Coronary artery (tissue), 2 donors: ENCODE results near the gene USP9X.
"Not testable (repeated sequence)": the region's sequence is repeated elsewhere in the genome, so short reads cannot be mapped to it uniquely, and the experiment has no call there.

Source experiments
- DNase-seq: peaks from one replicate; pipeline ENCODE4 v3.0.0-alpha.2; 2017; ENCODE audit warnings: low spot score
- H3K27ac ChIP-seq, 2 donors: fragments of 200-600 bp; sonication (generic); one replicate each; pipeline ENCODE4 v1.5.1; 2016 to 2019
- H3K4me3 ChIP-seq: fragments of 200-600 bp; sonication (generic); 2 replicates; pipeline ENCODE4 v1.5.1; 2016; ENCODE audit warnings: mild to moderate bottlenecking, moderate library complexity
- TF ChIP-seq, protein P1 (sequence below): fragments of 200-600 bp; sonication (generic); IDR thresholded peaks from one replicate; pipeline ENCODE4 v1.5.1; 2019; ENCODE audit warnings: antibody characterized with exemption

The USP9X gene

DNA sequence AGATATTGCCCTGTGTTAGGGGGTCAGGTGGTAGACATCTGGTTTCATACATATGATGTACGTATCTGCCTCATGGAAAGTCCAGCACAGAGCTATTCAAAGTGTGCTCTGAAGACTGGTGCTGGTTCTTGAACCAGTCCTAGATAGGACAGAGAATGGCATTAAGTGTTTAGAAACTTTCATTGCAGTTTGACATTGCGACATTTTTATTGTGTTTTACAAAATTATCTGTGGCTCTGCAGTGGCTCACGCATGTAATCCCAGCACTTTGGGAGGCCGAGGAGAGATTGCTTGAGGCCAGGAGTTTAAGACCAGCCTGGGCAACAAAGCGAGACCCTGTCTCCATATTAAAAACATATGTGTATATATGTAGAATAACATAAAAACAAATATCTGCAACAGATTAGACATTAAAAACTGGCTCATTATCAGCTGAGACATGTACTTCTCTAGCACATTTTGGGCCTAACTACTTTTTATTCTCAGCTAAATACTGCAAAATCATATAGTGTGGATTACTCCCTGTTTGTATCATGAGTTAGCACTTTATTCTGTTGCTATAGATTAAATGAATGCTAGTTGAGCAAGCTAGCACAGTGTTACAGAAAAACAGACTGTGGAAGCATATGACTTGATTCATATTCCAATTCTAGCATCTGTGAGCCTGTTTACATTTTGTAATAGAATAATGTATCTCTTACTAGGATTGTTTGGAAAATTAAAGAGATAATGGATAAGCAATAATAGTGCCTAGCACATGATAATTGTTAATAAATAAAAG lies 57.1 kb downstream of the USP9X start:
- DNase-seq: no peak
- no peak overlapping the region for H3K4me3 ChIP-seq
- TF ChIP-seq, protein P1, sequence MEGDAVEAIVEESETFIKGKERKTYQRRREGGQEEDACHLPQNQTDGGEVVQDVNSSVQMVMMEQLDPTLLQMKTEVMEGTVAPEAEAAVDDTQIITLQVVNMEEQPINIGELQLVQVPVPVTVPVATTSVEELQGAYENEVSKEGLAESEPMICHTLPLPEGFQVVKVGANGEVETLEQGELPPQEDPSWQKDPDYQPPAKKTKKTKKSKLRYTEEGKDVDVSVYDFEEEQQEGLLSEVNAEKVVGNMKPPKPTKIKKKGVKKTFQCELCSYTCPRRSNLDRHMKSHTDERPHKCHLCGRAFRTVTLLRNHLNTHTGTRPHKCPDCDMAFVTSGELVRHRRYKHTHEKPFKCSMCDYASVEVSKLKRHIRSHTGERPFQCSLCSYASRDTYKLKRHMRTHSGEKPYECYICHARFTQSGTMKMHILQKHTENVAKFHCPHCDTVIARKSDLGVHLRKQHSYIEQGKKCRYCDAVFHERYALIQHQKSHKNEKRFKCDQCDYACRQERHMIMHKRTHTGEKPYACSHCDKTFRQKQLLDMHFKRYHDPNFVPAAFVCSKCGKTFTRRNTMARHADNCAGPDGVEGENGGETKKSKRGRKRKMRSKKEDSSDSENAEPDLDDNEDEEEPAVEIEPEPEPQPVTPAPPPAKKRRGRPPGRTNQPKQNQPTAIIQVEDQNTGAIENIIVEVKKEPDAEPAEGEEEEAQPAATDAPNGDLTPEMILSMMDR: no peak
- no peak overlapping the region for H3K27ac ChIP-seq

DNA sequence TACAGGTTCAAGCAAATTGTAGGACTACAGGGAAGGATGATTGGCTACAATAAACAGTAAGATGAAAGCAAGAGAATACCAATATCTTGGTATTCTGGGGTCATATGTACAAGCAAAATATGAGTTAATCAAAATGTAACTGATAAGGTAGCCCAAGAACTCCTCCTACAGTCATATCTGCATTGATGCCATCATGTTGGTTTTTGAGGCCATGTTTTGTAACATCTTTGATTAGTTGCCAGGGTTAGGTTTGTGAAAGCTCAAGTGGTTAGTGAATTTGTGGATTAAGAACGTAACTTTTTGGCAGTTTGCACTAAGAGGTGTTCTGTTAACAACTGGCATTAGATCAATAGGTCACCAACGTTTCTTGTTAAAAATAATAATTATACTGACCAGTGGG lies 59.6 kb downstream of the USP9X start:
- DNase-seq: no peak
- TF ChIP-seq, protein P1: no peak
- Histone ChIP-seq H3K4me3 (no peak overlapping the region), H3K27ac (no peak overlapping the region)

DNA sequence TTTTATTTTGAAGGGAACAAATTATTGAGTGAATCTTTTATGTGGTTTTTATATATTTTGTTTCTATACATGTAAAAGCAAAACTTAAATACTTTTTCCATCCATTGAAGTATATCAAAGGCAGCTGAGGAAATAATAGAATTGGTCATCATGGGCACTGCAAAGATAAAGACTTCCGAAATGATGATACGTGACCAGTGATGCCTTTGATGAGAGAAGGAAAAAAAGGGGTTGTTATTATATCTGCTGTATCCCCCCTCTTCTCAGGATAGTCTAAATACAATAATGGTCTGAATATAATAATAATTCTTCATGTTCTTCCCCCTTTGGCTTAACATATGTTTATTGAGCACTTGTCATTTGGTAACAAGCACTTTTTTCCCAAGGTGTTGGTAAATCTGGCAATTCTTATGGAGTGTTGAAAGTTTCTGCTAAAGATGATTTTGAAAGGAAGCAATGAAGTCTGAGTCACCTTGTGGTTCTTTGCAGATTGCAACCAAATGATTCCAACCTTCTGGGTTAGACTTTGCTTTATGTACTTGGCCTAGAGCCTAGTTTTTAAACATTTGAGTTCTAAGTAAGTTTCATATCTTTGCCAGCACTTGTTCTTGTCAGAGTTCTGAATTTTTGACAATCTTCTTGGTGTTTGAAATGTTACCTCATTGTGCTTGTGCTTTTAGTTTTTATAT lies 60.8 kb downstream of the USP9X start:
- Histone ChIP-seq H3K4me3 (no peak overlapping the region), H3K27ac (no peak overlapping the region)
- DNase-seq: no peak
- TF ChIP-seq, protein P1: no peak

DNA sequence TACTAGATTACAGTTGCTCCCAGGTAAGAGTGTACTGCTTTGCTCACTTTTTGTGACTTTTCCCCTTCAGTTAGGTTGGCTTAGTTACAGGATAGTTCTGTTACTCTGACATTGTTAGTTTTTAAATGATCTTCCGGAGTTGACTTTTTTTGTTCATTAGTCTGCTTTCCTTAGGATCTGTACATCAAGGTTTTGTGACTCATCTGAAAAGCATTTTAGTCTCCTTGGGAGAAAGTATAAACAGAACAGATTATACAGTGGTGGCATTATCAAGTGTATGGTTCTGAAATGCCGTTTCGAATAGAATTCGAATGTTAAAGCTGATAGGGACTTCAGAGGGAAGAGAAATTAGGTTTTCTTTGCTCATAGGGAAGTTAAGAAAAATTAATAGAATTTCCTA lies 63.3 kb downstream of the USP9X start:
- no peak overlapping the region for H3K4me3 ChIP-seq
- DNase-seq: no peak
- TF ChIP-seq, protein P1: no peak
- H3K27ac ChIP-seq: no peak overlapping the region

DNA sequence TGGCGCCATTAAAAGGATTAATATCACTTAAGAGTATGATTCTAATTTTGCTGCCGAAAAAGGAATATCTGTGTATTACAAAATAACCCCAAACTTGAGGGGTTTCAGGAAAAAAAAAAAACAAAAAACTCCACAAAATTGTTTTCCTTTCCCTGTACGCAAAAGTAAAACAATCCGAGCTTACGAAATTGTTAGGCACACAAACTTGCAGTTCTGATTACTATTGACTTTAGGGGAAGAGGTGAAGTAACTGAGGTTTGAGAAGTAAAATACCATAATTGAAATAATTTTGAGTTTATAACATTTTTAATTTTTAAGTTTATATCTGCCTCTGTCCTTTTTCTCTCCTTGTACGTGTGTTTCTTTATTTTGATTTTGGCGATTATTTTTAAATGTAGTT lies 64.8 kb downstream of the USP9X start:
- H3K4me3 ChIP-seq: no peak overlapping the region
- TF ChIP-seq, protein P1: no peak

DNA sequence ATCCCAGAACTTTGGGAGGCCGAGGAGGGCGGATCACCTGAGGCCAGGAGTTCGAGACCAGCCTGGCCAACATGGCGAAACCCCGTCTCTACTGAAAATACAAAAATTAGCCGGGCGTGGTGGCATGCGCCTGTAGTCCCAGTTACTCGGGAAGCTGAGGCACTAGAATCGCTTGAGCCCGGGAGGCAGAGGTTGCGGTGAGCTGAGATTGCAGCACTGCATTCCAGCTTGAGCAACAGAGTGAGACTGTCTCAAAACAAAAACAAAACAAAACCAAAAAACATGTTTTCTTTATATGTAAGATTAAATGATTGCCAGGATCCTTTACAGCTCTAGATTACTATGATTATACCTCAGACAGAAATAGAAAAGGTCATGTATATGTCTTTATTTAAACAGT lies 66.5 kb downstream of the USP9X start:
- not testable (repeated sequence) for H3K4me3 ChIP-seq, H3K27ac ChIP-seq, DNase-seq

More for the DNA sequence above, 64.8 kb downstream of the USP9X start:
- DNase-seq: no peak
- no peak overlapping the region for H3K27ac ChIP-seq

DNA sequence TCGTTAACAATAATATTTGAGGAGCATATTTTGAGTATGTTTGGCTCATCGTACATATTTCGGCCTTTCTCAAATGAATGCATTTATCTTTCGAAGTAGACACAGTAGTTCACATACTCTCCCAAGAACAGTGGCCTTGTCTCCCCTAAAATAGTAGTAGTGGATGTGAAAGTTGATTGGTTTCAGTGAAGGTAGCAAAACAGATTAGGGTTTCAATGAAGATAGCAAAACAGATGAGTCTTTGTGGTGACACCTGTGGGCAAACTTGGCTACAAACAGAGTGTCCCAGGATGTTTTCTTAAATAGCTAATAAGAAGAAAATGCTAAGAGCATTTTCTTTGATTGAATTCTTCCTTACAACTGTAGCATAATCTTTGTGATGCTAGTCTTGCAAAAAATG lies 67.0 kb downstream of the USP9X start:
- no peak for DNase-seq
- TF ChIP-seq, protein P1: no peak
- no peak overlapping the region for H3K4me3 ChIP-seq
- no peak overlapping the region for H3K27ac ChIP-seq
